ENCODE data around the gene ASH1L.
"Not testable (repeated sequence)": the region's sequence is repeated elsewhere in the genome, so short reads cannot be mapped to it uniquely, and the experiment has no call there.

Gene ASH1L

DNA sequence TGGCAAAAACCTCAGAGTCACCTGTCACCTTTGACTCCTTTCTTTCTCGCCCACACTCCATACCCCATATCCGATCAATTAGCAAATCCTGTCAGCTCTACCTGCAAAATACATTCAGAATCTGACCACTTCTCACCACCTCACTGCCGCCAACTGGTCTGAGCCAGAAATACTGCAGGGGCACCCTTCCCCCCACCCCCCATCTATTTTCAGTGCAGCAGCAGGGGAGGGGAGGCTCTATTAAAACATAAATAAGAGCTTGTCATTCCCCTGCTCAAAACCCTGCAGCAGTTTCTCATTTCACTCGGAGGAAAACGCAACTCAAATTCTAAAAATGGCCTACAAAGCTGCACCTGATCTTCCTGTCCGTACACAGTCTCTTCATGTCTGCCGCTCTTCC lies 265.2 kb downstream of the ASH1L start:
- Histone ChIP-seq H3K9ac (ENCODE audit: low read length) (no peak overlapping the region), H3K4me3 (ENCODE audit: low read length) (no peak overlapping the region), H3K27me3 (ENCODE audit: control insufficient read depth, insufficient read depth, low read length) (peaks cover 8% of the 10 kb centered on the region), H3K36me3 (ENCODE audit: control insufficient read depth, insufficient read depth, low read length) (no peaks in the 10 kb centered on the region), H3K27ac (ENCODE audit: low read depth, low read length) (no peak overlapping the region), H3K4me1 (ENCODE audit: control insufficient read depth, insufficient read depth, low read length) (no peaks in the 10 kb centered on the region)

DNA sequence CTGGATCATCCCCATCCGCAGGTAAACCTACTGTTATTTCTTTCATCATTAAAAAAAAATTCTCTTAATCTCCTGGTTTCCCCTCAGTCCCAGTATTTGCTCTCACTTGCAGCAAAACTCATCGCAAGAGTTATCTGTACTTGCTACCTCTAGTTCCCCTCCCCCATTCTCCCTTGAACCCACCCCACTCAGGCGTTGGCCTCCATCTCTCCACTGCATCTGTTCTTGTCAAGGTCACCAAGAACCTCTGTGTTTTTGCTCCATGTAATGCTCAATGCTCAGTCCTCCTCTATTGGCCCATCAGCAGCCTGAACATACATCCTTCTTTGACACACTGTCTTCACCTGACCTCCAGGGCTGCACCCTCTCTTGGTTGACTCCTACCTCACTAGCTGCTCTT lies 265.9 kb downstream of the ASH1L start:
- no peak overlapping the region for H3K27ac ChIP-seq (ENCODE audit: low read depth, low read length)
- H3K9ac ChIP-seq (ENCODE audit: low read length): no peak overlapping the region
- no peak overlapping the region for H3K4me3 ChIP-seq (ENCODE audit: low read length)
- no peaks in the 10 kb centered on the region for H3K4me1 ChIP-seq (ENCODE audit: control insufficient read depth, insufficient read depth, low read length)
- peaks cover 8% of the 10 kb centered on the region for H3K27me3 ChIP-seq (ENCODE audit: control insufficient read depth, insufficient read depth, low read length)
- H3K36me3 ChIP-seq (ENCODE audit: control insufficient read depth, insufficient read depth, low read length): no peaks in the 10 kb centered on the region

DNA sequence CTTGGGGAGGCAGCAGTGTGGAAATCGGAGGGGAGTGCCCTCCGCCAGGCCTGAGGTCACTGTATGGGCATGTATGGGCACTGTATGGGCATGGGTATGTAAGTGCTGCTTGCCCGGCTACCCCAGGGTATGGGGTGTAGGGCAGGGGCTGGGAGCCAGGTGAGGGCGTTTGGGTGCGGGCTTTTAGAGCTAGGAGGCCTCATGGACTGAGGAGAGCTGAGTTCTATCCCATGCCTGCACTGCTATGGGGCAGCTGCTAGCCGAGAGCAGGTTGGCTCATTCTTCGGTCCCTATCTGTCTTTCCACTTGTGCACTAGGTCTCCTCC lies 266.7 kb downstream of the ASH1L start:
- Histone ChIP-seq H3K4me1 (ENCODE audit: control insufficient read depth, insufficient read depth, low read length) (no peaks in the 10 kb centered on the region), H3K27ac (ENCODE audit: low read depth, low read length) (no peak overlapping the region), H3K36me3 (ENCODE audit: control insufficient read depth, insufficient read depth, low read length) (no peaks in the 10 kb centered on the region), H3K27me3 (ENCODE audit: control insufficient read depth, insufficient read depth, low read length) (peaks cover 8% of the 10 kb centered on the region), H3K9ac (ENCODE audit: low read length) (no peak overlapping the region), H3K4me3 (ENCODE audit: low read length) (no peak overlapping the region)

DNA sequence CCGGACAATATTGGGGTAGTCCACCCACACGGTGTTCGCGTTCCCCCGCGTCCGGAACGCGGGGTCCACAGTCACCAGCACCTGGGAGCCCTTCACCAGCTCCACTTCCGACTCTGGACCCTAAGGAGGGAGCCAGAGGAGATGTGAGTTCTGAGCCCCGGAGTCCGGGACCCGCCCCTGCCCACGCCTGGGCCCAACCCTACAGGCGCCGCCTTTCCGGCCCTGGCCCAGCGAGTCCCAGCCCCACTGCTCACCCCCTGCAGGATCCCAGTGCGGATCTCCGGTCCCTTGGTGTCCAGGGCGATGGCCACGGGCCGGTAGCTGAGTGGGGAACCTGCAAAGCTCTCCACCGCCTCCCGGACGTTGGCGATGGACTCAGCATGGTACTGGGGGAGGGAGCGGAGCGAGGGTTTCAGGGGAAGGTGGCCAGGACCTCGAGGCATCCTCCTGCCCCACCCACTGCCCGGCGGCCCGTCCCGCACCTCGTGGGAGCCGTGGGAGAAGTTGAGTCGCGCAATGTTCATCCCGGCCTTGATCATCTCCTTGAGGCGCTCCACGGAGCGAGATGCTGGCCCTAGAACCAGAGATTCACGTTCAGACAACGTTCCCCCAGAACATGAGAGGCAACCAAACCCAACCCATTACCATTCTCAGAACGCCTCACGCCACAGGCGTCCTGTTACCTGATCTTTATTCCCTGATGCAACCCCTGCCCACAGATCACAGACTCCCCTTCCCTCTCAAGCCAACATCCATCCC lies 267.2 kb downstream of the ASH1L start:
- no peak overlapping the region for H3K9ac ChIP-seq (ENCODE audit: low read length)
- H3K4me3 ChIP-seq (ENCODE audit: low read length): no peak overlapping the region
- no peaks in the 10 kb centered on the region for H3K4me1 ChIP-seq (ENCODE audit: control insufficient read depth, insufficient read depth, low read length)
- H3K36me3 ChIP-seq (ENCODE audit: control insufficient read depth, insufficient read depth, low read length): no peaks in the 10 kb centered on the region
- H3K27ac ChIP-seq (ENCODE audit: low read depth, low read length): no peak overlapping the region
- peaks cover 8% of the 10 kb centered on the region for H3K27me3 ChIP-seq (ENCODE audit: control insufficient read depth, insufficient read depth, low read length)

DNA sequence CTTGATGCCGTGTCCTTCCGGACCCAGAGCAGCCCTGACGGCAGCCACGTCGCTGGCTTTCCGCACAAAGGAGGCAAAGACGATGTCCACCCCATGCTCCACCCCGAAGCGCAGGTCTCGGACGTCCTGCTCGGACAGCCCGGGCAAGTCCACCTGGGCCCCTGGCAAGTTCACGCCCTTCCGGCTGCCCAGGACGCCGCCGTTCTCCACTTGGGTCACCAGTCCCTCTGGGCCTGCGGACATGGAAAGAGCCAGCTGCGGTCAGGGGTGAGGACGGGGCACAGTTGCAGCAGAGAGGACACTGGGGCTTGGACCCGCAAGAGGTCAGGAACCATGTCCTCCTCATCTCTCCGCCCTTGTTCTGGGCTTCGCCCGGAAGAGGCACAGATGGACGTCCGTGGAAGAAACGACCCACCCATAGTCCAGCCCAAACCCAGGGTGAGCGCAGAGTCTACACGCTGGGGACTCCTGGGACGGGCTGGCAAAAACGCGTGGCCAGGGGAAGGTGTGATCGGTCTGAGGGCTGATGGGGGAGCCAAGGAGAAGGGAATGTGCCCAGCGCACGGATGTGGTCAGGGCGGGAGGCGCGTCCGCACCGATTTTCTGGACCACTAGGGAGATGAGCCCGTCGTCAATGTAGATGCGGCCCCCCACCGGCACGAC lies 268.0 kb downstream of the ASH1L start:
- Histone ChIP-seq H3K9ac (ENCODE audit: low read length) (no peak overlapping the region), H3K4me1 (ENCODE audit: control insufficient read depth, insufficient read depth, low read length) (no peaks in the 10 kb centered on the region), H3K4me3 (ENCODE audit: low read length) (no peak overlapping the region), H3K27me3 (ENCODE audit: control insufficient read depth, insufficient read depth, low read length) (peaks cover 8% of the 10 kb centered on the region), H3K36me3 (ENCODE audit: control insufficient read depth, insufficient read depth, low read length) (no peaks in the 10 kb centered on the region), H3K27ac (ENCODE audit: low read depth, low read length) (no peak overlapping the region)

DNA sequence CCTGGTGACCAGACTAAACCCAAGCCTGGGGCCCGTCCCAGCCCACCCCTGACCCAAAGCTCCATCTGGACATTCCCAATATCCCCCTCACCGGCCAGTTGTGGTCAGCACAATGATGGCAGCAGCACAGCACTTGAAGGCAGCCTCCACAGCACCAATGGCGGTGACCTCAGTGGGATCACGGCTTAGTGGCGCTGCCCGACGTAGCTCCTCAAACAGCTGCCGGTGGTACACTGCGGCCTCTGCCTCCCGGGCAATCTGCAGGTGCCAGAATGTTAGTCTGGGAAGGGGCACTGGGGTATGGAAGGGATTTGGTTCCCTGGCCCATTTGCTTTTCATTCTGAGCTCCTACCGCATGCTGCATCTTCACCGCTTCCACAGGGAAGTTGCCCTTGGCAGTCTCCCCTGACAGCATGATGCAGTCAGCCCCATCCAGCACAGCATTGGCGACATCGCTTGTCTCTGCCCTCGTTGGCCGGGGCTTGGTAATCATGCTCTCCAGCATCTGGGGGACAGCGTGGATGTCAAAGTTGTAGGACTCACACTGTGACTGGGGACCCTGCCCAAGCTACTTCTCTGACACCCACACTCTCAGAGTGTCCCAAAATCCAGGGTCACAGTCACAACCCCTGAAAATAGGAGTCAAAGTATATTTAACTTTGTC lies 269.4 kb downstream of the ASH1L start:
- no peak overlapping the region for H3K9ac ChIP-seq (ENCODE audit: low read length)
- no peaks in the 10 kb centered on the region for H3K36me3 ChIP-seq (ENCODE audit: control insufficient read depth, insufficient read depth, low read length)
- peaks cover 8% of the 10 kb centered on the region for H3K27me3 ChIP-seq (ENCODE audit: control insufficient read depth, insufficient read depth, low read length)
- H3K4me1 ChIP-seq (ENCODE audit: control insufficient read depth, insufficient read depth, low read length): no peaks in the 10 kb centered on the region
- H3K27ac ChIP-seq (ENCODE audit: low read depth, low read length): no peak overlapping the region
- H3K4me3 ChIP-seq (ENCODE audit: low read length): no peak overlapping the region

DNA sequence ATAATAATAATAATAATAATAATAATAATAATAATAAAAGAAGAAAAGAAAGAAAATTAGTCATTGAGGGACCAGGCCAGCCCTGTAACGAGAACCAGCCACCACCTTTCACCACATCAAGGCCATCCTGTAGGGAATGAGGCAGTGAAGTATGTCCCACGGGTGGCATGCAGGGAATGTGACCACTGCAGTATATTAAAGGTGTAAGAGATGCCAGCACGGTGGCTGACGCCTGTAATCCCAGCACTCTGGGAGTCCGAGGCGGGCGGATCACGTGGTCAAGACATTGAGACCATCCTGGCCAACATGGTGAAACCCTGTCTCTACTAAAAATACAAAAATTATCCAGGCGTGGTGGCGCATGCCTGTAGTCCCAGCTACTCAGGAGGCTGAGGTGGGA lies 271.6 kb downstream of the ASH1L start:
- H3K36me3 ChIP-seq (ENCODE audit: control insufficient read depth, insufficient read depth, low read length); H3K4me3 ChIP-seq (ENCODE audit: low read length); H3K27ac ChIP-seq (ENCODE audit: low read depth, low read length); H3K4me1 ChIP-seq (ENCODE audit: control insufficient read depth, insufficient read depth, low read length); H3K27me3 ChIP-seq (ENCODE audit: control insufficient read depth, insufficient read depth, low read length); H3K9ac ChIP-seq (ENCODE audit: low read length): not testable (repeated sequence)

DNA sequence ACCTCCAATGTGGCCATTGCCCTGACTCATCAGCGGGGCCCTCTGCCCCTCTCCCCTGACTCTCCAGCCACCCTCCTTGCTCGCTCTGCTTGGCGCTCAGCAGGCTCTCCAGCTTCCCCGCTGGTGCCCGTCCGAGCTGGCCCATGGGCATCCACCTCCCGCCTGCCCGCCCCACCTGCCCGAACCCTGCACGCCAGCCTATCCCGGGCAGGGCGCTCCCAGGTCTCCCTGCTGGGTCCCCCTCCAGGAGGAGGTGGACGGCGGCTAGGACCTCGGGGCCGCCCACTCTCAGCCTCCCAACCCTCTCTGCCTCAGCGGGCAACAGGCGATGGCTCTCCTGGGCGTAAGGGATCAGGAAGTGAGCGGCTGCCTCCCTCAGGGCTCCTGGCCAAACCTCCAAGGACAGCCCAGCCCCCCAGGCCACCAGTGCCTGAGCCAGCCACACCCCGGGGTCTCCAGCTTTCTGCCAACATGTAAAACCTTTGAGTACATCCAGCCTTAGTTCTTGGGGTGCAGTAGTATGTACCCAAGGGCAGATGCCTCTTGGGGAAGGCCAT lies 274.5 kb downstream of the ASH1L start:
- Histone ChIP-seq H3K4me3 (ENCODE audit: low read length) (no peak overlapping the region), H3K4me1 (ENCODE audit: control insufficient read depth, insufficient read depth, low read length) (no peaks in the 10 kb centered on the region), H3K9ac (ENCODE audit: low read length) (no peak overlapping the region), H3K36me3 (ENCODE audit: control insufficient read depth, insufficient read depth, low read length) (no peaks in the 10 kb centered on the region), H3K27me3 (ENCODE audit: control insufficient read depth, insufficient read depth, low read length) (no peaks in the 10 kb centered on the region), H3K27ac (ENCODE audit: low read depth, low read length) (no peak overlapping the region)

DNA sequence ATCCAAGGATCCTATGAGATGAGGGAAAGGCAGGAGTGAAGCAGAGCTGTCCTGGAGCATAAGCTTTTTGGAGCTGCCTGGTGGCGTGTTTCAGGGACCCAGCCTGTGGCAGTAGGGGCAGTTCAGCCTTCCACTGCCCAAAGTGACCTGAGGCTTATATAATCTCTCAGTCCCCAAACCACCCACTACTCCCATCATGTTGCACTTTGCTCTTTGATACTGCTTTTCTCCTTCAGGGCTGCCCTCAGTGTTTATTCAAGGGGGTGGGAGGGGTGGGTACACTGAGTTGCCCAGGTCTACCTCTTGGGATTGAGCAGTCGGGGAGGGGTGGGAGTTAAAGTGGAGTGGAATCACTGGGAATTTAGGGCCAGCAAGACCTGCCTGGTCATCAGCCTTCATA lies 276.1 kb downstream of the ASH1L start:
- Histone ChIP-seq H3K9ac (ENCODE audit: low read length) (no peak overlapping the region), H3K36me3 (ENCODE audit: control insufficient read depth, insufficient read depth, low read length) (no peaks in the 10 kb centered on the region), H3K27ac (ENCODE audit: low read depth, low read length) (no peak overlapping the region), H3K27me3 (ENCODE audit: control insufficient read depth, insufficient read depth, low read length) (no peaks in the 10 kb centered on the region), H3K4me1 (ENCODE audit: control insufficient read depth, insufficient read depth, low read length) (no peaks in the 10 kb centered on the region), H3K4me3 (ENCODE audit: low read length) (no peak overlapping the region)

DNA sequence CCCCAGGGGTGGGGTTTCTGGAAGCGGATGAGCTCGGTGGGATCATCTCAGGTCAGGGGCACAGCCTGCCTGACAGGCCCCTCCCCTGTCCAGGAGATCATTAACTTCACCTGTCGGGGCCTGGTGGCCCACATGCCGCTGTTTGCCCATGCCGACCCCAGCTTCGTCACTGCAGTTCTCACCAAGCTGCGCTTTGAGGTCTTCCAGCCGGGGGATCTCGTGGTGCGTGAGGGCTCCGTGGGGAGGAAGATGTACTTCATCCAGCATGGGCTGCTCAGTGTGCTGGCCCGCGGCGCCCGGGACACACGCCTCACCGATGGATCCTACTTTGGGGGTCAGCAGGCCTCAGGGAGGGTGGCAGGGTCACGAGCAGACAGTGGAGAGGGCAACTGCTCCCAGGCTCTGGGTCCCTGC lies 277.0 kb downstream of the ASH1L start:
- no peaks in the 10 kb centered on the region for H3K4me1 ChIP-seq (ENCODE audit: control insufficient read depth, insufficient read depth, low read length)
- no peaks in the 10 kb centered on the region for H3K27me3 ChIP-seq (ENCODE audit: control insufficient read depth, insufficient read depth, low read length)
- H3K36me3 ChIP-seq (ENCODE audit: control insufficient read depth, insufficient read depth, low read length): no peaks in the 10 kb centered on the region
- no peak overlapping the region for H3K27ac ChIP-seq (ENCODE audit: low read depth, low read length)
- no peak overlapping the region for H3K9ac ChIP-seq (ENCODE audit: low read length)
- H3K4me3 ChIP-seq (ENCODE audit: low read length): no peak overlapping the region
